GM12891 (cell line): ENCODE results near the gene RBM39.

Experiments used
- POLR2A ChIP-seq: IDR thresholded peaks from 2 replicates; pipeline ENCODE4 v1.6.1; 2011; ENCODE audit warnings: low read depth, low read length, control low read depth
- POLR2AphosphoS5 ChIP-seq: IDR thresholded peaks from 2 replicates; pipeline ENCODE4 v1.6.1; 2011; ENCODE audit warnings: low read depth, low read length, control low read depth
- TAF1 ChIP-seq: IDR thresholded peaks from 2 replicates; pipeline ENCODE4 v1.6.1; 2011; ENCODE audit warnings: low read depth, low read length, control low read depth

DNA sequence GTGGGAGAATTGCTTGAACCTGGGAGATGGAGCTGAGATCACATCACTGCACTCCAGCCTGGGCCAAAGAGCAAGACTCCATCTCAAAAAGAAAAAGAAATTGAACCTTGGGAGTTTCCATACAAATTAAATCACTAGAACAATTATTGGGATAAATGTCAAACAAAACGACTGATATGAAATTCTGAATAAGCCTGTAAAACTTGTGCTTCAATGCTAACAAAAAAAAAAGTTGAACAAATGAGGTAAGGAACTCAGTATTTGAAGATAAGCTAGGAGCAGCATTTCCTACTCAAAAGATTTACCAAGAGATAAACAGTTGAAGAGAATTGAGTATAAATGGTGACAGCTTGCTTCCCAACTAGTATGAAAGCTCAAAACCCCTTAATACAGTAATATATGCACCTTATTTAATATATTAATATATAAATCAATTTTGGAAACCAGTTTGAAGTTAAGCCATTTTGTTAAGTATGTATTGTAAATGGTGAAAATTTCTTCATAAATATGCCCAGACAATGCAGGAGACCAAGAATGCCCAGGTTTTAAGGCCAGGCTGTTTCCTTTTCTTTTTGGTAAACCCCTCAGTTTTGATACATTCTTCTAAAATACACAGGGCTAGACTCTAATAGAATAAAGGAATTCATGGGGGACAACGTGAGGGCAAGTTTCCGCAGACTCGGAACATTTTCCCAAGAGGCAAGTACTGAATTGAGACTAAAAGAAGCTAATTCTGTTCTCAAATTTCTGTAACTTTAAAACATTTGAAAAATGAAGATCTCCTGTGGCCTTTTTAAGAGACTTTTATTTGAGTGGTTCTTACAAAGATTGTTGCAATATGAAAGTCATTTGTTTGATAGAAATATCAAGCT lies 39.0 kb downstream of the RBM39 start:
- no peak for TF ChIP-seq POLR2AphosphoS5
- no peak for TF ChIP-seq TAF1
- TF ChIP-seq POLR2A = peak; percentile 40
